Gastroesophageal sphincter (tissue), 4 donors: ENCODE data around the gene HS6ST2. TPM values are rescaled to one million over a fixed set of nuclear protein-coding genes. Genes with fewer than 3 reads are reported as not detected.

Source experiments
- ATAC-seq: fragments of 150-250 bp; one replicate; pipeline ENCODE4 v1.9.1; 2016; ENCODE audit warnings: mild to moderate bottlenecking, moderate library complexity
- H3K27ac ChIP-seq, 4 donors: fragments of 200-600 bp; sonication (generic) in 3 of 4; 1 replicate in 3 of 4; 2 replicates in 1 of 4; pipeline ENCODE4 v1.5.1; 2016 to 2019
- H3K27me3 ChIP-seq: fragments of 200-600 bp; sonication (generic); one replicate; pipeline ENCODE4 v1.5.1; 2019
- H3K36me3 ChIP-seq, 2 donors: fragments of 200-600 bp; sonication (generic); one replicate each; pipeline ENCODE4 v1.5.1; 2019; ENCODE audit warnings: control low read depth in 1 of 2
- H3K4me1 ChIP-seq, 3 donors: fragments of 200-600 bp; sonication (generic); 1 replicate in 2 of 3; 2 replicates in 1 of 3; pipeline ENCODE4 v1.5.1; 2016 to 2019; ENCODE audit warnings: control low read depth in 2 of 3
- H3K4me3 ChIP-seq, 2 donors: fragments of 200-600 bp; sonication (generic); one replicate each; pipeline ENCODE4 v1.5.1; 2019; ENCODE audit warnings: mild to moderate bottlenecking in 1 of 2, moderate library complexity in 1 of 2
- H3K9me3 ChIP-seq, 3 donors: fragments of 200-600 bp; sonication (generic); one replicate each; pipeline ENCODE4 v1.5.1; 2017 to 2019; ENCODE audit warnings: control low read depth in 2 of 3
- CTCF ChIP-seq, 4 experiments: fragments of 200-600 bp in 2 of 4; fragments of 450-650 bp in 2 of 4; sonication (generic) in 1 of 4; IDR thresholded peaks; one replicate each; pipeline ENCODE4 v1.5.1; 2017 to 2019; ENCODE audit warnings: antibody characterized with exemption in 4 of 4, mild to moderate bottlenecking in 2 of 4, moderate library complexity in 2 of 4
- EP300 ChIP-seq: sonication (generic); formaldehyde crosslinking; IDR thresholded peaks from one replicate; pipeline ENCODE4 v1.6.1; 2017; ENCODE audit warnings: antibody characterized with exemption, mild to moderate bottlenecking
- POLR2A ChIP-seq, 2 donors: fragments of 450-650 bp; IDR thresholded peaks; one replicate each; pipeline ENCODE4 v1.6.1; 2017; ENCODE audit warnings: antibody characterized with exemption in 2 of 2, mild to moderate bottlenecking in 2 of 2, moderate library complexity in 1 of 2
- POLR2AphosphoS5 ChIP-seq: sonication (generic); formaldehyde crosslinking; IDR thresholded peaks from one replicate; pipeline ENCODE4 v1.6.1; 2017; ENCODE audit warnings: antibody characterized with exemption
- WGBS, 2 donors: methylation state at CpG; one replicate each; pipeline ENCODE4 v1.1.5; 2018; ENCODE audit warnings: low coverage in 1 of 2; 5-methylcytosine and 5-hydroxymethylcytosine counted together
- total RNA-seq, 4 donors: library from RNA; depleted of rRNA; stranded (reverse); fragments of >200 nt; gene quantifications; one replicate each; pipeline ENCODE4 v1.1.0, GENCODE V29; 2016

Gene HS6ST2
- total RNA-seq, 4 donors from 2014 or later: 0.08 to 1.9 (median 0.22) TPM

- no peaks in the 10 kb centered on the region for H3K27me3 ChIP-seq
- H3K27ac ChIP-seq: no peak overlapping the region
- H3K36me3 ChIP-seq: no peaks in the 10 kb centered on the region
- TF ChIP-seq POLR2A (IDR thresholded peaks at IDR 0.05) (no peak), POLR2AphosphoS5 (no peak), CTCF (IDR thresholded peaks at IDR 0.05) (no peak), EP300 (no peak)
- H3K4me3 ChIP-seq: no peak overlapping the region
- ATAC-seq: no peak
- no peaks in the 10 kb centered on the region for H3K4me1 ChIP-seq
- WGBS, 2 donors: 76% methylated on average over 3 of the region's 3 CpGs; no CpG with 5 or more reads in 1 of the 2 donors
- no peaks in the 10 kb centered on the region for H3K9me3 ChIP-seq
These were observed 309.5 kb downstream of the HS6ST2 start for GRCh38 chrX:132648895-132649294.

GRCh38 chrX:132639446-132639845 lies 319.0 kb downstream of the HS6ST2 start:
- no peaks in the 10 kb centered on the region for H3K9me3 ChIP-seq
- H3K27me3 ChIP-seq: no peaks in the 10 kb centered on the region
- no peak for ATAC-seq
- no peak overlapping the region for H3K27ac ChIP-seq
- no peaks in the 10 kb centered on the region for H3K36me3 ChIP-seq
- no peak overlapping the region for H3K4me3 ChIP-seq
- no peak for TF ChIP-seq CTCF (IDR thresholded peaks at IDR 0.05)
- no peak for TF ChIP-seq EP300
- no peak for TF ChIP-seq POLR2A (IDR thresholded peaks at IDR 0.05)
- no peak for TF ChIP-seq POLR2AphosphoS5
- no peaks in the 10 kb centered on the region for H3K4me1 ChIP-seq

- no peak for ATAC-seq
- Histone ChIP-seq H3K4me1 (no peaks in the 10 kb centered on the region), H3K9me3 (no peaks in the 10 kb centered on the region), H3K27me3 (no peaks in the 10 kb centered on the region), H3K4me3 (no peak overlapping the region), H3K36me3 (no peaks in the 10 kb centered on the region), H3K27ac (no peak overlapping the region)
- no peak for TF ChIP-seq POLR2A (IDR thresholded peaks at IDR 0.05)
- TF ChIP-seq EP300: no peak
- no peak for TF ChIP-seq POLR2AphosphoS5
- no peak for TF ChIP-seq CTCF (IDR thresholded peaks at IDR 0.05)
- 67% methylated on average over 1 of the region's 1 CpG; no CpG with 5 or more reads in 1 of the 2 donors for WGBS, 2 donors
These were observed 320.1 kb downstream of the HS6ST2 start for GRCh38 chrX:132638313-132638712.

GRCh38 chrX:132636080-132636479 lies 322.3 kb downstream of the HS6ST2 start:
- no peaks in the 10 kb centered on the region for H3K4me1 ChIP-seq
- H3K27me3 ChIP-seq: no peaks in the 10 kb centered on the region
- no peak overlapping the region for H3K27ac ChIP-seq

More at GRCh38 chrX:132636080-132636479, 322.3 kb downstream of the HS6ST2 start:
- Histone ChIP-seq H3K4me3 (no peak overlapping the region), H3K9me3 (no peaks in the 10 kb centered on the region), H3K36me3 (no peaks in the 10 kb centered on the region)
- no peak for ATAC-seq
- peak in 1 of 4 experiments; percentile 13 for TF ChIP-seq CTCF (IDR thresholded peaks at IDR 0.05)
- TF ChIP-seq POLR2AphosphoS5: no peak
- TF ChIP-seq EP300: no peak
- WGBS, 2 donors: 13 to 36% methylated on average over 1 to 3 of the region's 3 CpGs
